HEK293 (cell line): Measurements from ENCODE around the gene SMOC1.

ENCODE experiments used
- CTCF ChIA-PET: fragments of 350-600 bp; formaldehyde crosslinking; extraction: SDS; loops from one replicate; lab custom pipeline; 2021; ENCODE audit warnings: antibody characterized with exemption; lab: Yijun Ruan, JAX
- POLR2A ChIA-PET: fragments of 300-600 bp; formaldehyde crosslinking; extraction: SDS; loops from one replicate; lab custom pipeline; 2020; ENCODE audit warnings: antibody characterized with exemption, inconsistent platforms; lab: Yijun Ruan, JAX
- H3K27ac ChIP-seq: fragments of 200-500 bp; sonication (Bioruptor generic); 2 replicates; pipeline ENCODE4 v1.5.1; 2014; ENCODE audit warnings: low read depth, low read length, control low read depth, inconsistent platforms; ENCODE audit errors: extremely low read depth
- H3K36me3 ChIP-seq, 2 experiments: fragments of 200-500 bp in 1 of 2; sonication (Bioruptor generic) in 1 of 2; 1 replicate in 1 of 2; 2 replicates in 1 of 2; pipeline ENCODE4 v1.5.1; 2014 to 2017; ENCODE audit warnings: inconsistent platforms in 2 of 2, low read length in 2 of 2; ENCODE audit not compliant: control insufficient read depth in 2 of 2, insufficient read depth in 1 of 2
- H3K4me1 ChIP-seq: fragments of 200-500 bp; sonication (Bioruptor generic); 2 replicates; pipeline ENCODE4 v1.5.1; 2014; ENCODE audit warnings: mild to moderate bottlenecking, low read length, inconsistent platforms; ENCODE audit not compliant: control insufficient read depth, insufficient read depth
- H3K4me3 ChIP-seq: 2 replicates; pipeline ENCODE4 v1.5.1; 2011; ENCODE audit warnings: low read depth, mild to moderate bottlenecking, control low read depth, low read length, moderate library complexity
- H3K9me3 ChIP-seq: fragments of 200-500 bp; sonication (Bioruptor generic); 2 replicates; pipeline ENCODE4 v1.5.1; 2014; ENCODE audit warnings: low read depth, low read length, inconsistent platforms; ENCODE audit not compliant: control insufficient read depth, insufficient read depth
- EGR2 ChIP-seq: fragments of 450-650 bp; formaldehyde crosslinking; IDR thresholded peaks from 2 replicates; pipeline ENCODE4 v1.5.1; 2016; ENCODE audit warnings: low read depth, missing biosample characterization, missing genetic modification characterization
- KLF16 ChIP-seq: fragments of 450-650 bp; formaldehyde crosslinking; IDR thresholded peaks from 2 replicates; pipeline ENCODE4 v1.5.1; 2017; ENCODE audit warnings: missing biosample characterization, missing genetic modification characterization
- MYNN ChIP-seq: fragments of 450-650 bp; formaldehyde crosslinking; IDR thresholded peaks from 2 replicates; pipeline ENCODE4 v1.5.1; 2016; ENCODE audit warnings: missing biosample characterization, missing genetic modification characterization, borderline replicate concordance
- OSR2 ChIP-seq: fragments of 450-650 bp; formaldehyde crosslinking; IDR thresholded peaks from 2 replicates; pipeline ENCODE4 v1.5.1; 2016; ENCODE audit warnings: missing biosample characterization, missing genetic modification characterization
- RBAK ChIP-seq: fragments of 450-650 bp; formaldehyde crosslinking; IDR thresholded peaks from 2 replicates; pipeline ENCODE4 v1.5.1; 2016; ENCODE audit warnings: missing biosample characterization, missing genetic modification characterization
- SP2 ChIP-seq: fragments of 450-650 bp; formaldehyde crosslinking; IDR thresholded peaks from 2 replicates; pipeline ENCODE4 v1.5.1; 2016; ENCODE audit warnings: missing biosample characterization, missing genetic modification characterization
- ZBTB17 ChIP-seq: fragments of 450-650 bp; formaldehyde crosslinking; IDR thresholded peaks from 2 replicates; pipeline ENCODE4 v1.5.1; 2016; ENCODE audit warnings: missing biosample characterization, missing genetic modification characterization
- ZNF121 ChIP-seq: fragments of 450-650 bp; formaldehyde crosslinking; IDR thresholded peaks from 2 replicates; pipeline ENCODE4 v1.5.1; 2016; ENCODE audit warnings: missing biosample characterization, missing genetic modification characterization
- ZNF132 ChIP-seq: fragments of 450-650 bp; formaldehyde crosslinking; IDR thresholded peaks from 2 replicates; pipeline ENCODE4 v1.5.1; 2017; ENCODE audit warnings: missing biosample characterization, missing genetic modification characterization, borderline replicate concordance
- ZNF169 ChIP-seq: fragments of 450-650 bp; formaldehyde crosslinking; IDR thresholded peaks from 2 replicates; pipeline ENCODE4 v1.5.1; 2016; ENCODE audit warnings: missing biosample characterization, missing genetic modification characterization
- ZNF214 ChIP-seq: fragments of 450-650 bp; formaldehyde crosslinking; IDR thresholded peaks from 2 replicates; pipeline ENCODE4 v1.5.1; 2017; ENCODE audit warnings: missing biosample characterization, mild to moderate bottlenecking, missing genetic modification characterization, borderline replicate concordance
- ZNF23 ChIP-seq: fragments of 450-650 bp; formaldehyde crosslinking; IDR thresholded peaks from 2 replicates; pipeline ENCODE4 v1.5.1; 2016; ENCODE audit warnings: missing biosample characterization, missing genetic modification characterization, borderline replicate concordance
- ZNF423 ChIP-seq: fragments of 450-650 bp; formaldehyde crosslinking; IDR thresholded peaks from 2 replicates; pipeline ENCODE4 v1.5.1; 2016; ENCODE audit warnings: missing biosample characterization, missing genetic modification characterization
- ZNF501 ChIP-seq: fragments of 450-650 bp; formaldehyde crosslinking; IDR thresholded peaks from 2 replicates; pipeline ENCODE4 v1.5.1; 2016; ENCODE audit warnings: missing biosample characterization, missing genetic modification characterization
- ZNF544 ChIP-seq: fragments of 450-650 bp; formaldehyde crosslinking; IDR thresholded peaks from 2 replicates; pipeline ENCODE4 v1.5.0; 2017; ENCODE audit warnings: missing biosample characterization, missing genetic modification characterization
- ZNF610 ChIP-seq: fragments of 450-650 bp; formaldehyde crosslinking; IDR thresholded peaks from 2 replicates; pipeline ENCODE4 v1.5.1; 2016; ENCODE audit warnings: missing biosample characterization, missing genetic modification characterization, borderline replicate concordance
- ZNF629 ChIP-seq: fragments of 450-650 bp; formaldehyde crosslinking; IDR thresholded peaks from 2 replicates; pipeline ENCODE4 v1.5.1; 2017; ENCODE audit warnings: missing biosample characterization, missing genetic modification characterization
- ZNF768 ChIP-seq: fragments of 450-650 bp; formaldehyde crosslinking; IDR thresholded peaks from 2 replicates; pipeline ENCODE4 v1.5.1; 2018; ENCODE audit warnings: missing biosample characterization, mild to moderate bottlenecking, missing genetic modification characterization
- ZNF791 ChIP-seq: fragments of 450-650 bp; formaldehyde crosslinking; IDR thresholded peaks from 2 replicates; pipeline ENCODE4 v1.5.1; 2016; ENCODE audit warnings: missing biosample characterization, missing genetic modification characterization
- ZNF843 ChIP-seq: fragments of 450-650 bp; formaldehyde crosslinking; IDR thresholded peaks from 2 replicates; pipeline ENCODE4 v1.5.1; 2016; ENCODE audit warnings: missing biosample characterization, missing genetic modification characterization
- ZSCAN30 ChIP-seq: fragments of 450-650 bp; IDR thresholded peaks from 2 replicates; pipeline ENCODE4 v1.5.1; 2018; ENCODE audit warnings: missing biosample characterization, mild to moderate bottlenecking, missing genetic modification characterization, moderate library complexity
- TF ChIP-seq, protein P1 (sequence below): IDR thresholded peaks from 2 replicates; pipeline ENCODE4 v1.6.1; 2011; ENCODE audit warnings: mild to moderate bottlenecking, low read depth, low read length, borderline replicate concordance
- TF ChIP-seq, protein P2 (sequence below): fragments of 450-650 bp; formaldehyde crosslinking; IDR thresholded peaks from 2 replicates; pipeline ENCODE4 v1.5.1; 2016; ENCODE audit warnings: missing biosample characterization, missing genetic modification characterization
- TF ChIP-seq, protein P3 (sequence below): fragments of 450-650 bp; formaldehyde crosslinking; IDR thresholded peaks from 2 replicates; pipeline ENCODE4 v1.5.1; 2016; ENCODE audit warnings: missing biosample characterization, missing genetic modification characterization
- TF ChIP-seq, protein P4 (sequence below): fragments of 450-650 bp; formaldehyde crosslinking; IDR thresholded peaks from 2 replicates; pipeline ENCODE4 v1.5.1; 2016; ENCODE audit warnings: missing biosample characterization, missing genetic modification characterization
- TF ChIP-seq, protein P5 (sequence below): fragments of 450-650 bp; formaldehyde crosslinking; IDR thresholded peaks from 2 replicates; pipeline ENCODE4 v1.5.1; 2016; ENCODE audit warnings: missing biosample characterization, missing genetic modification characterization
- TF ChIP-seq, protein P6 (sequence below): fragments of 450-650 bp; formaldehyde crosslinking; IDR thresholded peaks from 2 replicates; pipeline ENCODE4 v1.5.1; 2017; ENCODE audit warnings: missing biosample characterization, missing genetic modification characterization
- TF ChIP-seq, protein P7 (sequence below): fragments of 450-650 bp; formaldehyde crosslinking; IDR thresholded peaks from 2 replicates; pipeline ENCODE4 v1.5.1; 2016; ENCODE audit warnings: missing biosample characterization, missing genetic modification characterization

Gene SMOC1

DNA sequence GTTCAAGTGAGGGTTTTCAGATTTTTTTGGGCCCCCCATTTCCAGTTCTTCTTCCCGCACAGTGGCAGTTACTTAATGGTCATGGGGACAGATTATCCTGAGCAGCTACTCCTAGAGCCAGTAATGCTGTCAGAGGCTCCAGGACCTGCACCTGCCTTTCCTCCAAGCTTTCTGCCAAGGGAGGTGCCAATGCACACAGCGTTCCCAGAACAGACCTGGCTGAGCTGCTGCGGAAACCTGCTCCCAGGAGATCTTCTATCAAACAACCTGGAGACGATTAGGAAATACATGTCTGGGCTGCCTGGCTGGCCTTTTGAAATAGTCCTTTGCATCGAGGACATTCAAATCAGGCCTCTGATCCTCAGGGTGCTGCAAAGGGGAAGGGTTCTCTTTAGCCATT lies 188.6 kb downstream of the SMOC1 start:
- ChIA-PET POLR2A (no interaction called here), CTCF (interaction anchor here (0.6 to 0.8 kb wide), 3 partner anchors 8 to 292 kb away, joined by 3 to 4 read pairs (median 3); no protein-coding TSS in a partner anchor)
- TF ChIP-seq, protein P1, sequence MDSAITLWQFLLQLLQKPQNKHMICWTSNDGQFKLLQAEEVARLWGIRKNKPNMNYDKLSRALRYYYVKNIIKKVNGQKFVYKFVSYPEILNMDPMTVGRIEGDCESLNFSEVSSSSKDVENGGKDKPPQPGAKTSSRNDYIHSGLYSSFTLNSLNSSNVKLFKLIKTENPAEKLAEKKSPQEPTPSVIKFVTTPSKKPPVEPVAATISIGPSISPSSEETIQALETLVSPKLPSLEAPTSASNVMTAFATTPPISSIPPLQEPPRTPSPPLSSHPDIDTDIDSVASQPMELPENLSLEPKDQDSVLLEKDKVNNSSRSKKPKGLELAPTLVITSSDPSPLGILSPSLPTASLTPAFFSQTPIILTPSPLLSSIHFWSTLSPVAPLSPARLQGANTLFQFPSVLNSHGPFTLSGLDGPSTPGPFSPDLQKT = no peak
- no peak for TF ChIP-seq RBAK (tag by site-specific recombination)
- TF ChIP-seq ZNF214 (tag by site-specific recombination) = no peak
- TF ChIP-seq, protein P2, sequence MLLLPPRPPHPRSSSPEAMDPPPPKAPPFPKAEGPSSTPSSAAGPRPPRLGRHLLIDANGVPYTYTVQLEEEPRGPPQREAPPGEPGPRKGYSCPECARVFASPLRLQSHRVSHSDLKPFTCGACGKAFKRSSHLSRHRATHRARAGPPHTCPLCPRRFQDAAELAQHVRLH = no peak
- no peak for TF ChIP-seq ZBTB17 (tag by site-specific recombination)
- TF ChIP-seq ZNF629 = no peak
- TF ChIP-seq KLF16 = no peak
- TF ChIP-seq ZNF610 = no peak
- no peak for TF ChIP-seq ZNF501 (tag by site-specific recombination)
- no peak for TF ChIP-seq ZNF544
- TF ChIP-seq, protein P3, sequence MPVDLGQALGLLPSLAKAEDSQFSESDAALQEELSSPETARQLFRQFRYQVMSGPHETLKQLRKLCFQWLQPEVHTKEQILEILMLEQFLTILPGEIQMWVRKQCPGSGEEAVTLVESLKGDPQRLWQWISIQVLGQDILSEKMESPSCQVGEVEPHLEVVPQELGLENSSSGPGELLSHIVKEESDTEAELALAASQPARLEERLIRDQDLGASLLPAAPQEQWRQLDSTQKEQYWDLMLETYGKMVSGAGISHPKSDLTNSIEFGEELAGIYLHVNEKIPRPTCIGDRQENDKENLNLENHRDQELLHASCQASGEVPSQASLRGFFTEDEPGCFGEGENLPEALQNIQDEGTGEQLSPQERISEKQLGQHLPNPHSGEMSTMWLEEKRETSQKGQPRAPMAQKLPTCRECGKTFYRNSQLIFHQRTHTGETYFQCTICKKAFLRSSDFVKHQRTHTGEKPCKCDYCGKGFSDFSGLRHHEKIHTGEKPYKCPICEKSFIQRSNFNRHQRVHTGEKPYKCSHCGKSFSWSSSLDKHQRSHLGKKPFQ (tag by site-specific recombination) = no peak
- TF ChIP-seq EGR2 (tag by site-specific recombination) = no peak
- TF ChIP-seq, protein P4, sequence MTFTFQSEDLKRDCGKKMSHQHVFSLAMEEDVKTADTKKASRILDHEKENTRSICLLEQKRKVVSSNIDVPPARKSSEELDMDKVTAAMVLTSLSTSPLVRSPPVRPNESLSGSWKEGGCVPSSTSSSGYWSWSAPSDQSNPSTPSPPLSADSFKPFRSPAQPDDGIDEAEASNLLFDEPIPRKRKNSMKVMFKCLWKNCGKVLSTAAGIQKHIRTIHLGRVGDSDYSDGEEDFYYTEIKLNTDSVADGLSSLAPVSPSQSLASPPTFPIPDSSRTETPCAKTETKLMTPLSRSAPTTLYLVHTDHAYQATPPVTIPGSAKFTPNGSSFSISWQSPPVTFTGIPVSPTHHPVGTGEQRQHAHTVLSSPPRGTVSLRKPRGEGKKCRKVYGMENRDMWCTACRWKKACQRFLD (tag by site-specific recombination) = no peak
- H3K27ac ChIP-seq = no peak overlapping the region
- no peak overlapping the region for H3K4me3 ChIP-seq
- H3K36me3 ChIP-seq = no peaks in the 10 kb centered on the region
- no peaks in the 10 kb centered on the region for H3K9me3 ChIP-seq
- no peaks in the 10 kb centered on the region for H3K4me1 ChIP-seq

DNA sequence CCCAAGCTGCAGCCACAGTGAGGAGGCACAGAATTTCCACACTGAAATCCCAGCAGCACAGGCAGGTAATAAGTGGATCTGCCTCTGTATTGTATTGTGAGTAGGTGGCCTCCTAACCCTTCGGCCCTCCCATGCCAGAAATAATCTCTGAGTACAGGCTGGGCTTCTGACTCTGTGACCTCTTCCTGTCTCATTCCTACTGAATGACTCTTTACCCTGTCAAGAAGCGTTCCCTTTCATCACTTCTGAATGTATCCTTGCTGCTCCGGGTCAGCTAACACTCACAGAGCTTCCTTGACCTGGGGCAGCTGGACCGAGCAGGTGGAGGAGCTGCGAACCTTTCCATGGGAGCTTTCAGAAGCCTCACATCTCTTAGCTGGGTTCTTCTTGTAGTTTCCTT lies 190.0 kb downstream of the SMOC1 start:
- Histone ChIP-seq H3K9me3 (no peaks in the 10 kb centered on the region), H3K27ac (no peak overlapping the region), H3K36me3 (no peaks in the 10 kb centered on the region), H3K4me3 (no peak overlapping the region), H3K4me1 (no peaks in the 10 kb centered on the region)
- ChIA-PET POLR2A (no interaction called here), CTCF (interaction anchor here (0.6 to 1.3 kb wide), 2 partner anchors 41 to 258 kb away, joined by 3 to 6 read pairs; no protein-coding TSS in a partner anchor)
- TF ChIP-seq ZNF121 (tag by site-specific recombination) = no peak
- no peak for TF ChIP-seq RBAK (tag by site-specific recombination)
- TF ChIP-seq ZNF423 = no peak
- TF ChIP-seq, protein P5, sequence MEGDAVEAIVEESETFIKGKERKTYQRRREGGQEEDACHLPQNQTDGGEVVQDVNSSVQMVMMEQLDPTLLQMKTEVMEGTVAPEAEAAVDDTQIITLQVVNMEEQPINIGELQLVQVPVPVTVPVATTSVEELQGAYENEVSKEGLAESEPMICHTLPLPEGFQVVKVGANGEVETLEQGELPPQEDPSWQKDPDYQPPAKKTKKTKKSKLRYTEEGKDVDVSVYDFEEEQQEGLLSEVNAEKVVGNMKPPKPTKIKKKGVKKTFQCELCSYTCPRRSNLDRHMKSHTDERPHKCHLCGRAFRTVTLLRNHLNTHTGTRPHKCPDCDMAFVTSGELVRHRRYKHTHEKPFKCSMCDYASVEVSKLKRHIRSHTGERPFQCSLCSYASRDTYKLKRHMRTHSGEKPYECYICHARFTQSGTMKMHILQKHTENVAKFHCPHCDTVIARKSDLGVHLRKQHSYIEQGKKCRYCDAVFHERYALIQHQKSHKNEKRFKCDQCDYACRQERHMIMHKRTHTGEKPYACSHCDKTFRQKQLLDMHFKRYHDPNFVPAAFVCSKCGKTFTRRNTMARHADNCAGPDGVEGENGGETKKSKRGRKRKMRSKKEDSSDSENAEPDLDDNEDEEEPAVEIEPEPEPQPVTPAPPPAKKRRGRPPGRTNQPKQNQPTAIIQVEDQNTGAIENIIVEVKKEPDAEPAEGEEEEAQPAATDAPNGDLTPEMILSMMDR (tag by site-specific recombination) = no peak
- TF ChIP-seq, protein P6, sequence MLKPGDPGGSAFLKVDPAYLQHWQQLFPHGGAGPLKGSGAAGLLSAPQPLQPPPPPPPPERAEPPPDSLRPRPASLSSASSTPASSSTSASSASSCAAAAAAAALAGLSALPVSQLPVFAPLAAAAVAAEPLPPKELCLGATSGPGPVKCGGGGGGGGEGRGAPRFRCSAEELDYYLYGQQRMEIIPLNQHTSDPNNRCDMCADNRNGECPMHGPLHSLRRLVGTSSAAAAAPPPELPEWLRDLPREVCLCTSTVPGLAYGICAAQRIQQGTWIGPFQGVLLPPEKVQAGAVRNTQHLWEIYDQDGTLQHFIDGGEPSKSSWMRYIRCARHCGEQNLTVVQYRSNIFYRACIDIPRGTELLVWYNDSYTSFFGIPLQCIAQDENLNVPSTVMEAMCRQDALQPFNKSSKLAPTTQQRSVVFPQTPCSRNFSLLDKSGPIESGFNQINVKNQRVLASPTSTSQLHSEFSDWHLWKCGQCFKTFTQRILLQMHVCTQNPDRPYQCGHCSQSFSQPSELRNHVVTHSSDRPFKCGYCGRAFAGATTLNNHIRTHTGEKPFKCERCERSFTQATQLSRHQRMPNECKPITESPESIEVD (tag by site-specific recombination) = no peak
- no peak for TF ChIP-seq ZNF23 (tag by site-specific recombination)
- no peak for TF ChIP-seq ZNF169
- no peak for TF ChIP-seq ZSCAN30 (tag by site-specific recombination)
- TF ChIP-seq SP2 (tag by site-specific recombination) = no peak
- TF ChIP-seq ZNF843 (tag by site-specific recombination) = no peak
- TF ChIP-seq OSR2 (tag by site-specific recombination) = no peak
- TF ChIP-seq, protein P7, sequence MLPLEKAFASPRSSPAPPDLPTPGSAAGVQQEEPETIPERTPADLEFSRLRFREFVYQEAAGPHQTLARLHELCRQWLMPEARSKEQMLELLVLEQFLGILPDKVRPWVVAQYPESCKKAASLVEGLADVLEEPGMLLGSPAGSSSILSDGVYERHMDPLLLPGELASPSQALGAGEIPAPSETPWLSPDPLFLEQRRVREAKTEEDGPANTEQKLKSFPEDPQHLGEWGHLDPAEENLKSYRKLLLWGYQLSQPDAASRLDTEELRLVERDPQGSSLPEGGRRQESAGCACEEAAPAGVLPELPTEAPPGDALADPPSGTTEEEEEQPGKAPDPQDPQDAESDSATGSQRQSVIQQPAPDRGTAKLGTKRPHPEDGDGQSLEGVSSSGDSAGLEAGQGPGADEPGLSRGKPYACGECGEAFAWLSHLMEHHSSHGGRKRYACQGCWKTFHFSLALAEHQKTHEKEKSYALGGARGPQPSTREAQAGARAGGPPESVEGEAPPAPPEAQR (tag by site-specific recombination) = no peak
- TF ChIP-seq ZNF768 (tag by site-specific recombination) = no peak
- TF ChIP-seq ZNF132 (tag by site-specific recombination) = no peak
- no peak for TF ChIP-seq ZNF791 (tag by site-specific recombination)
- TF ChIP-seq MYNN (tag by site-specific recombination) = no peak
